ENCODE data around the gene RNF144A.

DNA sequence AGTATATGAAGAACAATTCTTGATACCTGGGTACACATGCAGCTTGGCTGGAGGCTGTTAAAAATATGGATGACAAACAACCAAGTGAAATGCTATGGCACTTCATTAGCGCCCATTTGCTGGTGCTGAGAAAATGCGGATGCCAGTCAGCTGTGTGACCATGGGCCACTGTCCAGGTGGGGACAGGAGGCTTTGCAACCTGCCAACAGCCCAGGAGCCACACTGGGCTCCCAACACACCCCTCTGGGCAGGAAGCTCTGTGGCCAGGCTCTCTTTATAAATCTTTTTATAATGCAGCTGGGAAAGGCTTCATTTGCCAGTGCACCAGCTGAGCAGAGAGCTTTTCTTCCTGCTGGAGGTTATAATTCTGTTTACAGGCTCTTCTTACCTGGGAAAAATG is 19.9 kb downstream of the RNF144A start:
- TF ChIP-seq CTCF (IDR thresholded peaks at IDR 0.05) (no peak), TP53 (CRISPR knock-in tag; IDR thresholded peaks at IDR 0.05) (no peak), KAT7 (CRISPR knock-in tag; IDR thresholded peaks at IDR 0.05; ENCODE audit: borderline replicate concordance) (no peak)
- TF ChIP-seq, protein P1, sequence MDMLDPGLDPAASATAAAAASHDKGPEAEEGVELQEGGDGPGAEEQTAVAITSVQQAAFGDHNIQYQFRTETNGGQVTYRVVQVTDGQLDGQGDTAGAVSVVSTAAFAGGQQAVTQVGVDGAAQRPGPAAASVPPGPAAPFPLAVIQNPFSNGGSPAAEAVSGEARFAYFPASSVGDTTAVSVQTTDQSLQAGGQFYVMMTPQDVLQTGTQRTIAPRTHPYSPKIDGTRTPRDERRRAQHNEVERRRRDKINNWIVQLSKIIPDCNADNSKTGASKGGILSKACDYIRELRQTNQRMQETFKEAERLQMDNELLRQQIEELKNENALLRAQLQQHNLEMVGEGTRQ (CRISPR knock-in tag; IDR thresholded peaks at IDR 0.05), result no peak
